H9 (cell line): ENCODE data around the gene PYGB. TPM values are rescaled to one million over a fixed set of nuclear protein-coding genes. Genes with fewer than 3 reads are reported as not detected.
A peak's percentile ranks its signal among the peaks of the same experiment; 100 is the strongest.

Experiments used
- DNase-seq: peaks from one replicate; pipeline ENCODE4 v3.0.0-alpha.2; 2017
- H2AFZ ChIP-seq: one replicate; pipeline ENCODE4 v1.6.1; 2013; ENCODE audit warnings: mild to moderate bottlenecking, low read length, control low read depth, moderate library complexity
- H2AK5ac ChIP-seq: 2 replicates; pipeline ENCODE4 v1.6.1; 2013; ENCODE audit warnings: low read length, control low read depth, mixed read lengths; ENCODE audit not compliant: insufficient read length
- H2BK120ac ChIP-seq: one replicate; pipeline ENCODE4 v1.6.1; 2013; ENCODE audit warnings: low read depth, mild to moderate bottlenecking, low read length, control low read depth, inconsistent platforms; ENCODE audit not compliant: poor library complexity, severe bottlenecking
- H2BK12ac ChIP-seq: 2 replicates; pipeline ENCODE4 v1.6.1; 2013; ENCODE audit warnings: low read length, control low read depth, mixed read lengths, low read depth; ENCODE audit not compliant: insufficient read length
- H2BK15ac ChIP-seq: 2 replicates; pipeline ENCODE4 v1.6.1; 2013; ENCODE audit warnings: low read depth, low read length, control low read depth
- H2BK20ac ChIP-seq: one replicate; pipeline ENCODE4 v1.6.1; 2013; ENCODE audit warnings: low read depth, mild to moderate bottlenecking, low read length, control low read depth, inconsistent platforms; ENCODE audit not compliant: poor library complexity, severe bottlenecking
- H2BK5ac ChIP-seq: 2 replicates; pipeline ENCODE4 v1.6.1; 2013; ENCODE audit warnings: low read length, control low read depth, mixed read lengths; ENCODE audit not compliant: insufficient read length
- H3K14ac ChIP-seq: 2 replicates; pipeline ENCODE4 v1.6.1; 2013; ENCODE audit warnings: low read length, control low read depth; ENCODE audit not compliant: insufficient read depth
- H3K18ac ChIP-seq: 2 replicates; pipeline ENCODE4 v1.6.1; 2013; ENCODE audit warnings: low read depth, mild to moderate bottlenecking, mixed read lengths, low read length, control low read depth; ENCODE audit not compliant: insufficient read length
- H3K23ac ChIP-seq: 2 replicates; pipeline ENCODE4 v1.6.1; 2013; ENCODE audit warnings: low read length, control low read depth, mixed read lengths, low read depth; ENCODE audit not compliant: insufficient read length
- H3K23me2 ChIP-seq: 2 replicates; pipeline ENCODE4 v1.6.1; 2013; ENCODE audit warnings: low read depth, mild to moderate bottlenecking, mixed read lengths, low read length, control low read depth; ENCODE audit not compliant: insufficient read length, poor library complexity, severe bottlenecking
- H3K27ac ChIP-seq: 2 replicates; pipeline ENCODE4 v1.5.1; 2013; ENCODE audit warnings: low read length, control low read depth, mixed read lengths, low read depth; ENCODE audit not compliant: insufficient read length
- H3K27me3 ChIP-seq: 2 replicates; pipeline ENCODE4 v1.6.1; 2013; ENCODE audit warnings: low read length, control low read depth, inconsistent platforms; ENCODE audit not compliant: insufficient read depth
- H3K4ac ChIP-seq: 2 replicates; pipeline ENCODE4 v1.6.1; 2013; ENCODE audit warnings: low read depth, mild to moderate bottlenecking, control low read depth, inconsistent platforms, low read length, moderate library complexity
- H3K4me1 ChIP-seq: 2 replicates; pipeline ENCODE4 v1.6.1; 2013; ENCODE audit warnings: low read length, control low read depth, inconsistent platforms; ENCODE audit not compliant: insufficient read depth
- H3K4me2 ChIP-seq: 2 replicates; pipeline ENCODE4 v1.6.1; 2013; ENCODE audit warnings: low read length, control low read depth, mixed read lengths; ENCODE audit not compliant: insufficient read length, insufficient read depth
- H3K56ac ChIP-seq: 2 replicates; pipeline ENCODE4 v1.6.1; 2013; ENCODE audit warnings: low read depth, mild to moderate bottlenecking, mixed read lengths, low read length, control low read depth; ENCODE audit not compliant: insufficient read length
- H3K79me1 ChIP-seq: 2 replicates; pipeline ENCODE4 v1.6.1; 2013; ENCODE audit warnings: low read depth, mild to moderate bottlenecking, moderate library complexity, low read length, control low read depth, inconsistent platforms; ENCODE audit not compliant: insufficient read depth, poor library complexity, severe bottlenecking
- H3K79me2 ChIP-seq: 2 replicates; pipeline ENCODE4 v1.6.1; 2013; ENCODE audit warnings: low read length, control low read depth, inconsistent platforms; ENCODE audit not compliant: insufficient read depth
- H3K9ac ChIP-seq: 2 replicates; pipeline ENCODE4 v1.6.1; 2013; ENCODE audit warnings: low read length, control low read depth, mixed read lengths; ENCODE audit not compliant: insufficient read length; ENCODE audit errors: extremely low read depth
- H3K9me3 ChIP-seq: one replicate; pipeline ENCODE4 v1.6.1; 2013; ENCODE audit warnings: low read depth, low read length, inconsistent platforms; ENCODE audit not compliant: control insufficient read depth
- H3T11ph ChIP-seq: one replicate; pipeline ENCODE4 v1.6.1; 2013; ENCODE audit warnings: mild to moderate bottlenecking, low read length, control low read depth, inconsistent platforms
- H4K20me1 ChIP-seq: one replicate; pipeline ENCODE4 v1.6.1; 2013; ENCODE audit not compliant: control insufficient read depth, insufficient read length, insufficient read depth
- H4K5ac ChIP-seq: 2 replicates; pipeline ENCODE4 v1.6.1; 2013; ENCODE audit warnings: low read depth, mild to moderate bottlenecking, mixed read lengths, low read length, control low read depth; ENCODE audit not compliant: insufficient read length
- H4K8ac ChIP-seq: replicated peaks from 2 replicates; pipeline ENCODE4 v1.6.1; 2013; ENCODE audit warnings: low read length, control low read depth, mixed read lengths, low read depth; ENCODE audit not compliant: insufficient read length
- H4K91ac ChIP-seq: 2 replicates; pipeline ENCODE4 v1.6.1; 2013; ENCODE audit warnings: low read depth, mild to moderate bottlenecking, moderate library complexity, mixed read lengths, low read length, control low read depth; ENCODE audit not compliant: insufficient read length
- H3K27ac Mint-ChIP-seq, 3 experiments: 2 replicates in 2 of 3; 3 replicates in 1 of 3; pipeline ENCODE4 v1.8.0; 2020 to 2021; ENCODE audit warnings: mixed read lengths in 3 of 3, mild to moderate bottlenecking in 1 of 3, moderate library complexity in 1 of 3
- H3K27me3 Mint-ChIP-seq: 2 replicates; pipeline ENCODE4 v1.8.0; 2021; ENCODE audit warnings: low read depth, mild to moderate bottlenecking, moderate library complexity, mixed read lengths
- H3K36me3 Mint-ChIP-seq, 3 experiments: 2 replicates in 2 of 3; 3 replicates in 1 of 3; pipeline ENCODE4 v1.8.0; 2020 to 2021; ENCODE audit warnings: low read depth in 3 of 3, mixed read lengths in 3 of 3; ENCODE audit not compliant: insufficient read depth in 1 of 3
- H3K4me1 Mint-ChIP-seq, 2 experiments: 2 replicates each; pipeline ENCODE4 v1.8.0; 2020; ENCODE audit warnings: mixed read lengths in 2 of 2
- H3K4me3 Mint-ChIP-seq, 2 experiments: 2 replicates in 1 of 2; 3 replicates in 1 of 2; pipeline ENCODE4 v1.8.0; 2020 to 2021; ENCODE audit warnings: mild to moderate bottlenecking in 2 of 2, mixed read lengths in 2 of 2, moderate library complexity in 1 of 2
- H3K9me3 Mint-ChIP-seq, 2 experiments: 2 replicates in 1 of 2; 3 replicates in 1 of 2; pipeline ENCODE4 v1.8.0; 2020; ENCODE audit warnings: mild to moderate bottlenecking in 2 of 2, mixed read lengths in 2 of 2, moderate library complexity in 1 of 2
- WGBS: extraction: QIAGEN DNeasy Blood & Tissue Kit; methylation state at CpG from one replicate; pipeline ENCODE4 v1.1.7; 2013; ENCODE audit warnings: missing lambda C conversion rate, low lambda C conversion rate, mixed read lengths; ENCODE audit not compliant: insufficient read length; ENCODE audit errors: extremely low coverage; 5-methylcytosine and 5-hydroxymethylcytosine counted together
- total RNA-seq: library from RNA; stranded (reverse); gene quantifications from 2 replicates; pipeline ENCODE4 v1.2.1, GENCODE V29; 2021
- TF ChIP-seq, protein P1 (sequence below): fragments of 200-600 bp; sonication (generic); conservative IDR thresholded peaks from 3 replicates; pipeline ENCODE4 v1.8.0; 2021; ENCODE audit warnings: antibody characterized with exemption, mild to moderate bottlenecking

PYGB gene
- total RNA-seq, 1 experiment from 2014 or later = 46.9 TPM

DNA sequence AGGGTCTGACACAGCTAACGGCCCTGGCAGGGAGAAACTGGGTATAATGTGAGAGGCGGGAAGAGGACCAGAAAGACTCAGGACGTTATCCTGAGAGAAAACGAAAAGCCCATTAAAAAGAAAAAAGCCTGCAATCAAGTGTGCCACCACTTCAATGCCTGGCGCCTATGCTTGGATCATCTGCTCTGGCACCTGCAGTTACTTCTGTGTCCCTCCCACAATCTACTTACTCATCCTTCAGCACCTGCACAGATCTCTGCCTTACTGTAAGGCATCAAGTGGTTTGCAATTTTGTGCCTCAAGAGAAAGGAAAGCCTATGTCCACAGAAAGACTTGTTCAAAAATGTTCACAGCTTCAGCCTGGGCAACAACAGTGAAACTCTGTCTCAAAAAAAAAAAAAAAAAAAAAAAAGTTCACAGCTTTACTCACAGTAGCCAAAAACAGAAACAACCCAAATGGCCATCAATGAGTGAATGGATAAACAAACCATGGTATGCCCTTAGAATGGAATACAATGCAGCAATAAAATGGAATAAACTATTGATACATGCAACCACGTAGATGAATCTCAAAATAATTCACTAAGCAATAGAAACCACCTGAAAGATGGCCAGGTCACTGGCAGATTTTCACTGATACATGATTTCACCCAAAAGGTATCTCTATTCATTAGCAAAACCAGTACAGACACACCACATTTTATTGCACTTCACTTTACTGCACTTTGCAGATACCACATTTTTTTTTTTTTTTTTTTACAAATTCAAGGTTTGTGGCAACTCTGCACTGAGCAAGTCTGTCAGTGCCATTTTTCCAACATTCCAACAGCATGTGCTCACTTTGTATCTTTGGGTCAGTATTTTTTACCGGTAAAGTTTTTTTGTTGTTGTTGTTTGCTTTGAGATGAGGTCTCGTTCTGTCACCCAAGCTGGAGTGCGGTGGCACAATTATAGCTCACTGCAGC lies 94.1 kb downstream of the PYGB start:
- Histone ChIP-seq H3K9me3 (no peaks in the 10 kb centered on the region), H2BK5ac (no peak overlapping the region), H3K14ac (no peak overlapping the region), H3K4me2 (no peak overlapping the region), H4K5ac (no peak overlapping the region), H3K79me2 (peaks cover 1% of the 10 kb centered on the region; the same call in 1 of the 2 replicates), H2AFZ (no peak overlapping the region), H4K91ac (no peak overlapping the region), H3T11ph (no peak overlapping the region), H2BK12ac (no peak overlapping the region), H3K23ac (no peak overlapping the region), H3K23me2 (no peaks in the 10 kb centered on the region), H4K8ac (no peak overlapping the region), H2AK5ac (no peak overlapping the region), H3K27me3 (no peaks in the 10 kb centered on the region), H3K56ac (no peak overlapping the region), H3K9ac (no peak overlapping the region), H3K4ac (no peak overlapping the region), H3K4me1 (peaks cover 3% of the 10 kb centered on the region), H3K79me1 (peaks cover 7% of the 10 kb centered on the region), H3K18ac (no peak overlapping the region), H4K20me1 (no peaks in the 10 kb centered on the region), H2BK20ac (no peak overlapping the region), H2BK120ac (no peak overlapping the region), H3K27ac (no peak overlapping the region), H2BK15ac (no peak overlapping the region)
- TF ChIP-seq, protein P1, sequence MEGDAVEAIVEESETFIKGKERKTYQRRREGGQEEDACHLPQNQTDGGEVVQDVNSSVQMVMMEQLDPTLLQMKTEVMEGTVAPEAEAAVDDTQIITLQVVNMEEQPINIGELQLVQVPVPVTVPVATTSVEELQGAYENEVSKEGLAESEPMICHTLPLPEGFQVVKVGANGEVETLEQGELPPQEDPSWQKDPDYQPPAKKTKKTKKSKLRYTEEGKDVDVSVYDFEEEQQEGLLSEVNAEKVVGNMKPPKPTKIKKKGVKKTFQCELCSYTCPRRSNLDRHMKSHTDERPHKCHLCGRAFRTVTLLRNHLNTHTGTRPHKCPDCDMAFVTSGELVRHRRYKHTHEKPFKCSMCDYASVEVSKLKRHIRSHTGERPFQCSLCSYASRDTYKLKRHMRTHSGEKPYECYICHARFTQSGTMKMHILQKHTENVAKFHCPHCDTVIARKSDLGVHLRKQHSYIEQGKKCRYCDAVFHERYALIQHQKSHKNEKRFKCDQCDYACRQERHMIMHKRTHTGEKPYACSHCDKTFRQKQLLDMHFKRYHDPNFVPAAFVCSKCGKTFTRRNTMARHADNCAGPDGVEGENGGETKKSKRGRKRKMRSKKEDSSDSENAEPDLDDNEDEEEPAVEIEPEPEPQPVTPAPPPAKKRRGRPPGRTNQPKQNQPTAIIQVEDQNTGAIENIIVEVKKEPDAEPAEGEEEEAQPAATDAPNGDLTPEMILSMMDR = no peak
- Mint-ChIP-seq H3K4me3 (no peak overlapping the region), H3K4me1 (peaks cover 18 to 20% of the 10 kb centered on the region in 2 experiments), H3K27ac (peak overlapping the region in 1 of 3 experiments; percentile 76; a peak in 1 of 7 replicates), H3K36me3 (peaks cover 8 to 13% (median 9%) of the 10 kb centered on the region in 3 experiments; a peak in 6 of 7 replicates), H3K27me3 (no peaks in the 10 kb centered on the region), H3K9me3 (no peaks in the 10 kb centered on the region)
- DNase-seq = no peak
- no CpG with 5 or more reads among the region's 9 CpGs for WGBS
